Esophagus (tissue), 2 donors: ENCODE results near the gene TRMT61A. TPM values are rescaled to one million over a fixed set of nuclear protein-coding genes. Genes with fewer than 3 reads are reported as not detected.

Source experiments
- H3K27ac ChIP-seq, 2 donors: one replicate each; pipeline ENCODE4 v1.5.1; 2013; ENCODE audit warnings: low read depth in 2 of 2, mild to moderate bottlenecking in 2 of 2, inconsistent platforms in 1 of 2, low read length in 1 of 2, moderate library complexity in 1 of 2
- H3K27me3 ChIP-seq, 2 donors: one replicate each; pipeline ENCODE4 v1.6.1; 2013; ENCODE audit warnings: low read length in 2 of 2, control low read depth in 1 of 2, mild to moderate bottlenecking in 1 of 2; ENCODE audit not compliant: insufficient read depth in 2 of 2, control insufficient read depth in 1 of 2
- H3K36me3 ChIP-seq, 2 donors: one replicate each; pipeline ENCODE4 v1.6.1; 2013; ENCODE audit warnings: low read length in 1 of 2; ENCODE audit not compliant: control insufficient read depth in 2 of 2, insufficient read depth in 2 of 2
- H3K4me1 ChIP-seq, 2 donors: one replicate each; pipeline ENCODE4 v1.6.1; 2013; ENCODE audit warnings: low read length in 1 of 2; ENCODE audit not compliant: control insufficient read depth in 2 of 2, insufficient read depth in 2 of 2
- H3K4me3 ChIP-seq, 2 donors: one replicate each; pipeline ENCODE4 v1.5.1; 2013; ENCODE audit warnings: low read length in 2 of 2, mild to moderate bottlenecking in 2 of 2, low read depth in 1 of 2, moderate library complexity in 1 of 2
- H3K9me3 ChIP-seq, 2 donors: one replicate each; pipeline ENCODE4 v1.6.1; 2013; ENCODE audit warnings: mild to moderate bottlenecking in 2 of 2, low read depth in 1 of 2, low read length in 1 of 2, moderate library complexity in 1 of 2; ENCODE audit not compliant: control insufficient read depth in 2 of 2, insufficient read depth in 1 of 2
- WGBS, 2 donors: extraction: QIAGEN DNeasy Blood & Tissue Kit; methylation state at CpG; one replicate each; pipeline ENCODE4 v1.1.7; 2013; 5-methylcytosine and 5-hydroxymethylcytosine counted together
- polyA plus RNA-seq, 2 donors: library from polyadenylated mRNA; stranded (reverse); fragments of 200-250 nt; gene quantifications; one replicate each; pipeline ENCODE4 v1.2.3, GENCODE V29; 2013
- donor health status: healthy with polysubstance abuse.
- donor health status: Bipolar disorder and iron deficiency.

The TRMT61A gene
- polyA plus RNA-seq, 2 donors = 11.0 to 11.5 TPM

DNA sequence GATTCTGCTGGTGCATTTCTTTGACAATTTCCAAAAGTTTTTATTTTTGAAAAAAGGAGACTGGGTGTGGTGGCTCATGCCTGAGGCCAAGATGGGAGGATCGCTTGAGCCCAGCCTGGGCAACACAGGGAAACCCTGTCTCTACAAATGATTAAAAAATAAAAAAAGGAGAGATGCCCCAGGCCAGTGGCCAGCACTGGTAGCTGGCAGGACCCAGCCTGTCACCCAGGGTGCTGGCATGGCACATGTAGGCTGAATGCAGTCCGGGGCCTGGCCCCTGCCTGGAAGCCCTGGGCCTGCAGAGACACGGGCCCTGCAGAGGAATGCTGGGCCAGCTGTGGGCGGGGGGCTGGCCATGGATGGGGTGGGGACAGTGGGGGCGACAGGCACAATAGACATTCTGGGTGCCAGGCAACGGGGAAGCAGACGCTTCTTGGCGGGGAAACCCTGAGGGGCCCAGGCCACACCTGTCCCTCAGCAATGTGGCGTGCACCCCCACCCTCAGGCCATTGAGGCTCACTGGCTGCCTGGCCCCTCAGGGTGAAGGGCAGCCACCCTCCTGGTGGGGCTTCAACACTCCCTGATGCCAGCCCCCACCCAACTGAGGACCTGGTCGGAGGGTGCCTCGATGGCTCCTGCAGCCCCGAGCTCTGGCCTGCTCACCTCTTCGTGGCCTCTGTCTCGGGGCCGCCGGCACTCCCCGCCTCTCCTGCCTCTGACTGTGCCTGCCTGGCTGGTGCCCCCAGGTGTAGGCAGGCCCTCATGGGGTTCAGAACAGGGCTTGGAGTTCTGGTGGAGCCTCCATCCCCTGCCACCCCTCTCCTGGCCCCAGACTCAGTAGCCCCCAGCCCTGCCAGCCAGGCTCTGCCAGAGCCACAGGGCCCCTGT is 12.1 kb downstream of the TRMT61A start:
- no peaks in the 10 kb centered on the region for H3K9me3 ChIP-seq
- WGBS, 2 donors = 30 to 40% methylated on average over 17 of the region's 17 CpGs
- H3K36me3 ChIP-seq = peaks cover 0 to 4% of the 10 kb centered on the region in 2 donors
- H3K27ac ChIP-seq = peak overlapping the region; percentile 79 to 85
- no peaks in the 10 kb centered on the region for H3K27me3 ChIP-seq
- H3K4me3 ChIP-seq = no peak overlapping the region
- H3K4me1 ChIP-seq = peaks cover 26 to 37% of the 10 kb centered on the region in 2 donors

DNA sequence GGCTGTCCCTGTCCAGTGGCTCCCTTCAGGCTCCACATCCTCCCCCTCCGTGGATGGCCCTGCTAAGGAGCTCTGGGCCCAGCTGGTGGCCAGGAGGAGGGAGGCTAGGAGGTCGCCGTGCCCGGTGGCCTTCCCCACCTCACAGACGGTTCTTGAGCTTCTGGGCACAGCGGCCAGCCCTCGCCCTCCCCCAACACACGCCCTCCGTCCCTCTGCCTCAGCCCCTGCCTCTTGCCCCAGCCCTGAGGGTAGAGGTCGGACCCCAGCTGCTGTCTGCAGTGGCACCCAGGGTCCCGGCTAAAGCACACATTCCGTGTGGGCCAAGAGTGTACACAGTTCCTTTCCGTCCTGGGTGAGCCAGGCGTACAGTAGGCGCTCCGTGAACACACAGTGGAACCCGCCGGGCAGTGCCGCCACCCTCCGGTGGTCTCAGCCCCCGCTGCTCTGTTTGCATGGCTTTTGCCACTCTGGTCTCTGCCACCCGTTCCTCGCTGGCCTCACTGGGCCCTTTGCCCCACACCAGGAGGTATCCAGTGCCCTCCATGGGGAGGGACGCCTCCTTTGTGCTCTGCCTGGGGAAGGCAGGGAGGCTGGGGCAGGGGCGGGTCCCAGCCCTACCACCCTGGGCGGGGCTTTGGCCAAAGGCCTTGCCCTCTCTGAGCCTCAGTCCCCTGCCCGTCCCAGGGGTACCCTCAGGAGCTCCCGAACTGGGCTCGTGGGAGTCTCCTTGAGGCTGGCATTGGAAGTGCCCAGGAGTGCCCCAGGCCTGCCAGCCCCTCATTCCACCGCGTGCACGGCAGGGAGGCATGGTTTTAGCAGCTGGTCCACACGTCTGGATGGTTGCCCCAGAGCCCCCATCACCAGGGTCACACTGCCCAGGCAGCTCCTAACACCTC is 13.0 kb downstream of the TRMT61A start:
- Histone ChIP-seq H3K27me3 (no peaks in the 10 kb centered on the region), H3K27ac (peak overlapping the region; percentile 37 to 79), H3K4me3 (no peak overlapping the region), H3K36me3 (no peaks in the 10 kb centered on the region), H3K9me3 (no peaks in the 10 kb centered on the region), H3K4me1 (peaks cover 26 to 43% of the 10 kb centered on the region in 2 donors)
- WGBS, 2 donors = 51 to 56% methylated on average over 33 of the region's 33 CpGs

DNA sequence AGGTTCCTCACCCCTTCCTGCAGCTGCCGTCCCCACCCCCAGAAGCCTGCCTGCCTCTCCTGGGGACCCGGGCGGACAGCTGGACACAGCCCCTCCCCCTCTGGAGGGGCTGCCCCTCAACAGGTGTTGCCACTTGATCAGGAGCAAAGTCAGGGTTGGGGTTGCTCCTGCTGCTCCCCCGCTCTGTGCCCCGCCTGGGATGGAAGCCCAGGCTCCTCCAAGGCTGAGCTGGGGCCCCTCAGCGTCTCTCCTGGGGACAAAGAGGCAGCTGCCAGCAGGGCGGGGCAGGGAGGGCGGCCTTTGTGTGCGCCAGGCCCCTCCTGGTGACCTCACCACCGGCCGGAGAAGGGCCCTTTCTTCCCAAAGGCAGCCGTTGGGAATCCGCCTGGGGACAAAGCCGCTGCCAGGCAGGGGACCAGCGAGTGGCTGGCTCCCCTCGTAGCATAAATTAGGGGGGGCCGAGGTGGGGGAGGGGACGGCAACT is 13.7 kb downstream of the TRMT61A start:
- Histone ChIP-seq H3K27ac (peak overlapping the region; percentile 13 to 79), H3K4me3 (no peak overlapping the region), H3K4me1 (peaks cover 26 to 43% of the 10 kb centered on the region in 2 donors), H3K9me3 (no peaks in the 10 kb centered on the region), H3K36me3 (no peaks in the 10 kb centered on the region), H3K27me3 (no peaks in the 10 kb centered on the region)
- 12 to 22% methylated on average over 18 of the region's 18 CpGs for WGBS, 2 donors

DNA sequence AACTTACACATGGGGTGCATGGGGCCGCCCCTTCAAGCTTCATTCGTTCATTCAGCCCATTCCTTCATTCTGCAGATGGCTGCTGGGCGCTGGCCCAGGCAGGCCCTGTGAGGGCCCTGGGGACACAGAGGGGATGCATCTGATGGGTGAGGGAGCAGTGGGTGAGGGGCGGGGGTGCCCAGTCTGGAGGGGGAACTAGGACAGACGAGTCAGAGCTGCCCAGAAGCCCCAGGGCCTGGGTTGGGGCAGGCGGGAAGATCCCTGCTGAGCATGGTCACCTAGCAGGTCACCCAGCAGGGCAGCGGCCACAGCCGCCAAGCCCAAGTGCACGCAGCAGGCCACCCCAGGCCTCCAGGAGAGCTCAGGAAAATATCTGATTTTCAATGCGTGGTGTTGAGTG is 14.1 kb downstream of the TRMT61A start:
- H3K4me1 ChIP-seq = peaks cover 26 to 43% of the 10 kb centered on the region in 2 donors

DNA sequence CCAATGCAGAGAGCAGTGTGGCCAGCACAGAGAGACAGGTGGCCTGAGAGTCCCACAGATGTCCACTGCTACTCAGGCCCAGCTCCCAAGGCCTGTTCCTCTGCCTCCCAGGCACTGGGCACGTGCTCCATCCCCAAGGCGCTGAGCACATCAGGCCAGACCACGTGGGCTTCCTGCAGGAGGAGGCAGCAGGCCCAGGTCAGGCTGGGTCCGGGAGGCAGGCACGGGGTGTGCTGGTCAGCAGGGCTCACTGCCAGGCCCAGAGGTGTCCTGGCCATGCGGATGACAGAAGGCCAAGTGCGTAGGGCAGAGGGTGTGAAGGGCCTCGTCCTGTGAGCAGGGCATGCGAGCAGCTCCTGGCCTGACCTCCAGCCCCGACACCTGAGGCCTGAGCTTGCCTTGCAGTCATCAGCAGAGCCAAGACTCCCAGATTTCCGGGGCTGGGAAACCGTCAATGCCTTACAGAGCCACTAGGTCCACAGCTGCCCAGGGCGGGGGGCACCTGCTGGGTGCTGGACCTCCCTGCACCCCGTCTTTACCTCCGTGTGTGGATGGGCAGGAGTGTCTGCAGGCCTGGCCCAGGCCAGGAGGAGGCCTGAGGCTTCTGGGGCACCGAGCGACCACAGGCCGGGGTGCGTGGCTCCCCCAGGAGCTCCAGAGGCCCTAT is 14.9 kb downstream of the TRMT61A start:
- Histone ChIP-seq H3K27me3 (no peaks in the 10 kb centered on the region), H3K4me1 (peaks cover 26 to 45% of the 10 kb centered on the region in 2 donors), H3K4me3 (no peak overlapping the region), H3K27ac (no peak overlapping the region), H3K36me3 (no peaks in the 10 kb centered on the region), H3K9me3 (no peaks in the 10 kb centered on the region)
- 51 to 58% methylated on average over 19 of the region's 19 CpGs for WGBS, 2 donors

More for the DNA sequence above, 14.1 kb downstream of the TRMT61A start:
- no peaks in the 10 kb centered on the region for H3K27me3 ChIP-seq
- WGBS, 2 donors = 58 to 72% methylated on average over 6 to 10 of the region's 10 CpGs
- H3K27ac ChIP-seq = peak overlapping the region in 1 of 2 donors; percentile 10
- no peaks in the 10 kb centered on the region for H3K36me3 ChIP-seq
- H3K9me3 ChIP-seq = no peaks in the 10 kb centered on the region
- H3K4me3 ChIP-seq = no peak overlapping the region

DNA sequence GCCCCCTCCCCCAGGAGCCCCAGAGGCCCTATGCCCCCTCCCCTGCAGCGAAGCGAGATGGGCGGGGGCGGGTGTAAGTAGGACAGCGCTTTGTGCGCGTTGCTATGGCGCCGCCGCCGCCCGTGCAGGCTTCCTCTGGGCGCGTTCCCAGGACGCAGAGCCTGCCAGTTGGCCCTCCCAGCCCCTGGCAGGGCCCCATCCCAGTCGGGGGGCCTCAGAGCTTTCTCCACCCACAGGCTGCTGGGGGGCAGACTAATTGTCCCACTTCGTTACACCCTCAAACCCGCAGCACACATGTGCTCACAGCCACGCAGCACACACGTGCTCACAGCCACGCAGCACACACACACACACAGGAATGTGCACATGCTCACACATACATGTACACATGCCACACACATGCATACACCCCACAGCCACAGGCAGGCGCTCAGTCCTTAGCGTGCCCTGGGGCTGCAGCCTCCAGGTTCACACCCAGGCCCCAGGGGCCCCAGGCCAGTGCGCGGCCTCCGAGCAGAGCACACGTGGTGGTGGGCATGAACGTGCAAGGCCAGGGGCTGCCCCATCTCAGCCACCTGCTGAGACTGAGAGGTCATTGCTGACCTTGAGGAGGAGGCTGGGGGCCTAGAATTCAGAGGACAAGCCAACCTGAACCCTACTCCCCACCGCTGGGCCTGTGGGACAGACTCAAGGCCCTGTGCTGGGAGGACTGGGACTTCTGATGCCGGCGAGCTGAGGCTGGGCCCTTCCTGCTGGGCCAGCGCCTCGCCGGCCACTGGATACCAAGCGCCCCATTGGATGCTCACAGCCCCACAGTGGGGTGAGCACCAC is 15.6 kb downstream of the TRMT61A start:
- Histone ChIP-seq H3K27me3 (no peaks in the 10 kb centered on the region), H3K27ac (no peak overlapping the region), H3K9me3 (no peaks in the 10 kb centered on the region), H3K4me3 (no peak overlapping the region), H3K4me1 (peaks cover 33 to 48% of the 10 kb centered on the region in 2 donors), H3K36me3 (no peaks in the 10 kb centered on the region)
- WGBS, 2 donors = 43 to 61% methylated on average over 24 to 35 of the region's 35 CpGs

DNA sequence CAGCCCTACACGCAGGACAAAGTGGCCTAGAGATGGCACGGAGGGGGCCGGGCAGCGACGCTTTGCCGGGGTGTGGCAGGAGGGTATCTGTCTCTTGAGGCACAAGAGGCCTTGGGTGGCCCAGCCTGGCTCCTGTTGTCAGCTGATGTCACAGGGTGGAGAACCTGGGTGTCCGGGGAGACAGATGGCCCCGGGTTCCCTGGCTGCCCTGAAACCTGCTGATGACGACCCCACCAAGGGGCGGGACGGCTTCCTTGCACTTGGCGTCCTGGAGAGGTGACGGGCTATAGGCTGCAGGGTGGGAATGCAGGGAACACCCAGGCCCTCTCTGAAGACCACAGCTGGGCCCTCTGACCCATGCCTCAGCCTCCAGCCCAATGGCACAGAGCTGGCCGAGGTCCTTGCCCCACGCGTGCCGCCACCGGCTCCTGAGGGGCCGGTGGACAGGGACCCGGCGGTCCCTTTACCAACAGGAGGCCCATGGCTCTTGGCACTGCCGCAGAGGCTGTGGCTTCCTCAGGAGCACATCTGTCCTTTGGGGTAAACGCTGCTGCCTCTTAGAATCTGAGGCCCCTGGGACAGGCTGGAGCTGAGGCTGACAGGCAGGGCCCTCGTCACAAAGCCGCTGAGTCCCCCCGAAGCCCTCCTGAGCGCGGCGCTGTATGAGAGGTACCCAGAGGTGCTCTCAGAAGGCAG is 16.4 kb downstream of the TRMT61A start:
- Histone ChIP-seq H3K27ac (no peak overlapping the region), H3K27me3 (no peaks in the 10 kb centered on the region), H3K4me1 (peaks cover 33 to 53% of the 10 kb centered on the region in 2 donors), H3K36me3 (no peaks in the 10 kb centered on the region), H3K4me3 (no peak overlapping the region), H3K9me3 (no peaks in the 10 kb centered on the region)
- WGBS, 2 donors = 90 to 92% methylated on average over 27 to 29 of the region's 29 CpGs

GRCh38 chr14:103545915-103546651 is 17.1 kb downstream of the TRMT61A start:
- 71 to 72% methylated on average over 23 to 27 of the region's 27 CpGs for WGBS, 2 donors
- Histone ChIP-seq H3K4me3 (no peak overlapping the region), H3K4me1 (peaks cover 31 to 53% of the 10 kb centered on the region in 2 donors), H3K27ac (no peak overlapping the region), H3K9me3 (no peaks in the 10 kb centered on the region), H3K27me3 (no peaks in the 10 kb centered on the region), H3K36me3 (no peaks in the 10 kb centered on the region)
